Kidney epithelial cell (primary cell): ENCODE results near the gene R3HDM2. TPM values are rescaled to one million over a fixed set of nuclear protein-coding genes. Genes with fewer than 3 reads are reported as not detected.

Source experiments
- DNase-seq: peaks from one replicate; pipeline ENCODE4 v3.0.0-alpha.2; 2010; ENCODE audit warnings: low read depth
- H3K27me3 ChIP-seq: 2 replicates; pipeline ENCODE4 v1.6.0; 2011; ENCODE audit warnings: low read length; ENCODE audit not compliant: control insufficient read depth, insufficient read depth
- H3K36me3 ChIP-seq: 2 replicates; pipeline ENCODE4 v1.5.1; 2011; ENCODE audit warnings: low read length; ENCODE audit not compliant: control insufficient read depth, insufficient read depth
- H3K4me3 ChIP-seq: 2 replicates; pipeline ENCODE4 v1.5.1; 2011; ENCODE audit warnings: low read depth, mild to moderate bottlenecking, control low read depth, low read length
- total RNA-seq: library from RNA; depleted of rRNA; stranded (reverse); fragments of >200 nt; gene quantifications from 2 replicates; pipeline ENCODE4 v1.2.3, GENCODE V29; 2015
- TF ChIP-seq, protein P1 (sequence below): IDR thresholded peaks from 2 replicates; pipeline ENCODE4 v1.5.1; 2011; ENCODE audit warnings: mild to moderate bottlenecking, moderate library complexity, low read length, control low read depth, inconsistent platforms; ENCODE audit not compliant: insufficient read depth, poor library complexity, severe bottlenecking

R3HDM2 gene
- total RNA-seq, 1 donor from 2014 or later = 18.5 TPM

DNA sequence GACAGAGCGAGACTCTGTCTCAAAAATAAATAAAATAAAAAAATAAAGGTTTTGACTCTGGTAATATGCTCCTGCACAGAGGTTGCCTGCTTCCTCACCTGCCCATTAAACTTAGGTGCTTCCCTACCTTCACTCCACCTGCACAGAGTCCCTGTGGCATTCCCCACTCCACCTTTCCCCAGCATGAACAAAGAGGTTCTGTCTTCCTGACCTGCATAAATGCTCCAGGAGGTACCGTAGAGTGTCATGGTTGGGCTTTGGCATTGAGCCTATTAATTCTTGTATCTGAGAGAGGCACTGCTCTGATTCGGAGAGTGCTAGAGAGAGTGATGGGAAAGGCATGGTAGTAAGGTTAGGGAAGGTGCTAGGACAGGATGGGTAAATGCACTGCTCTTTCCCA lies 42.5 kb upstream of the R3HDM2 start:
- peaks cover 68% of the 10 kb centered on the region for H3K27me3 ChIP-seq
- no peaks in the 10 kb centered on the region for H3K36me3 ChIP-seq
- TF ChIP-seq, protein P1, sequence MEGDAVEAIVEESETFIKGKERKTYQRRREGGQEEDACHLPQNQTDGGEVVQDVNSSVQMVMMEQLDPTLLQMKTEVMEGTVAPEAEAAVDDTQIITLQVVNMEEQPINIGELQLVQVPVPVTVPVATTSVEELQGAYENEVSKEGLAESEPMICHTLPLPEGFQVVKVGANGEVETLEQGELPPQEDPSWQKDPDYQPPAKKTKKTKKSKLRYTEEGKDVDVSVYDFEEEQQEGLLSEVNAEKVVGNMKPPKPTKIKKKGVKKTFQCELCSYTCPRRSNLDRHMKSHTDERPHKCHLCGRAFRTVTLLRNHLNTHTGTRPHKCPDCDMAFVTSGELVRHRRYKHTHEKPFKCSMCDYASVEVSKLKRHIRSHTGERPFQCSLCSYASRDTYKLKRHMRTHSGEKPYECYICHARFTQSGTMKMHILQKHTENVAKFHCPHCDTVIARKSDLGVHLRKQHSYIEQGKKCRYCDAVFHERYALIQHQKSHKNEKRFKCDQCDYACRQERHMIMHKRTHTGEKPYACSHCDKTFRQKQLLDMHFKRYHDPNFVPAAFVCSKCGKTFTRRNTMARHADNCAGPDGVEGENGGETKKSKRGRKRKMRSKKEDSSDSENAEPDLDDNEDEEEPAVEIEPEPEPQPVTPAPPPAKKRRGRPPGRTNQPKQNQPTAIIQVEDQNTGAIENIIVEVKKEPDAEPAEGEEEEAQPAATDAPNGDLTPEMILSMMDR = no peak
- H3K4me3 ChIP-seq = no peak overlapping the region
- DNase-seq = no peak

DNA sequence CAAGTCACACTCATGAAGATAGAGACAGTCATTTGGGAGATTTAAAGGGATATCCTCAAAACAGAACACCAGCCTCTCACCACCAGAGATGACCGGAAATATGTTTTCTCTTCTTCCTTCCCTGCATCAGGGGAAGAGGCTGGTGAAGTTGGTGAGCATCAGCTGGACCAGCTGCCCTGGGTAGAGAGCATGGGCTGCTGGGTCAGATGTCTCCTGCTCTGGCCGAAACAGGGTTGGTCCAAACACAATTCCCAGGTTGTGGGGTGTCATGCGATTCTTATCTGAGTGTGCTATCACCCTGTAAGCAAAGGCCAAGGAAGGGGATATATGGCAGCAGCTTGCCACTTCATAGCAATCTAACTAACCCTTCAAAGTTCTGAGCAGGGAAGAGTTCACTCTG lies 41.5 kb upstream of the R3HDM2 start:
- DNase-seq = no peak
- TF ChIP-seq, protein P1 = no peak
- Histone ChIP-seq H3K36me3 (no peaks in the 10 kb centered on the region), H3K27me3 (peaks cover 71% of the 10 kb centered on the region), H3K4me3 (no peak overlapping the region)

DNA sequence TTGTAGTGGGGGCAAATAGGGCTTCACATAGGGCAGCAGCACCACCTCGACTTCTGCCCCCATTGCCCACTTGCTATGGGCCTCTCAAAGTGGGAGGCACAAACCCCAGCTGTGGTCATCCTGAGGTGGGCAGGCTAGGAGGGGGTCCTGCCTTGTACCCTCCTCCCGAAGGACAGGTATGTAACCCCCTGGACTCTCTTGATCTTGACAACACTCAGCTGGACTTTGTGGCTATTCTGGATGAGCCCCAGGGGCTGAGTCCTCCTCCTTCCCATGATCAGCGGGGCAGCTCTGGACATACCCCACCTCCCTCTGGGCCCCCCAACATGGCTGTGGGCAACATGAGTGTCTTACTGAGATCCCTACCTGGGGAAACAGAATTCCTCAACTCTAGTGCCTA lies 40.8 kb upstream of the R3HDM2 start:
- Histone ChIP-seq H3K36me3 (no peaks in the 10 kb centered on the region), H3K4me3 (no peak overlapping the region), H3K27me3 (peaks cover 66% of the 10 kb centered on the region)
- TF ChIP-seq, protein P1 = no peak
- no peak for DNase-seq

DNA sequence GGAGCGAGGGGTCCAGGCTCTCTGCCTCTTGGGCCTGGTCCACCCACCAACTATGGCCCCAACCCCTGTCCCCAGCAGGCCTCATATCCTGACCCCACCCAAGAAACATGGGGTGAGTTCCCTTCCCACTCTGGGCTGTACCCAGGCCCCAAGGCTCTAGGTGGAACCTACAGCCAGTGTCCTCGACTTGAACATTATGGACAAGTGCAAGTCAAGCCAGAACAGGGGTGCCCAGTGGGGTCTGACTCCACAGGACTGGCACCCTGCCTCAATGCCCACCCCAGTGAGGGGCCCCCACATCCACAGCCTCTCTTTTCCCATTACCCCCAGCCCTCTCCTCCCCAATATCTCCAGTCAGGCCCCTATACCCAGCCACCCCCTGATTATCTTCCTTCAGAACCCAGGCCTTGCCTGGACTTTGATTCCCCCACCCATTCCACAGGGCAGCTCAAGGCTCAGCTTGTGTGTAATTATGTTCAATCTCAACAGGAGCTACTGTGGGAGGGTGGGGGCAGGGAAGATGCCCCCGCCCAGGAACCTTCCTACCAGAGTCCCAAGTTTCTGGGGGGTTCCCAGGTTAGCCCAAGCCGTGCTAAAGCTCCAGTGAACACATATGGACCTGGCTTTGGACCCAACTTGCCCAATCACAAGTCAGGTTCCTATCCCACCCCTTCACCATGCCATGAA lies 40.3 kb upstream of the R3HDM2 start:
- peaks cover 61% of the 10 kb centered on the region for H3K27me3 ChIP-seq
- no peak for DNase-seq
- no peaks in the 10 kb centered on the region for H3K36me3 ChIP-seq
- H3K4me3 ChIP-seq = no peak overlapping the region
- TF ChIP-seq, protein P1 = no peak

DNA sequence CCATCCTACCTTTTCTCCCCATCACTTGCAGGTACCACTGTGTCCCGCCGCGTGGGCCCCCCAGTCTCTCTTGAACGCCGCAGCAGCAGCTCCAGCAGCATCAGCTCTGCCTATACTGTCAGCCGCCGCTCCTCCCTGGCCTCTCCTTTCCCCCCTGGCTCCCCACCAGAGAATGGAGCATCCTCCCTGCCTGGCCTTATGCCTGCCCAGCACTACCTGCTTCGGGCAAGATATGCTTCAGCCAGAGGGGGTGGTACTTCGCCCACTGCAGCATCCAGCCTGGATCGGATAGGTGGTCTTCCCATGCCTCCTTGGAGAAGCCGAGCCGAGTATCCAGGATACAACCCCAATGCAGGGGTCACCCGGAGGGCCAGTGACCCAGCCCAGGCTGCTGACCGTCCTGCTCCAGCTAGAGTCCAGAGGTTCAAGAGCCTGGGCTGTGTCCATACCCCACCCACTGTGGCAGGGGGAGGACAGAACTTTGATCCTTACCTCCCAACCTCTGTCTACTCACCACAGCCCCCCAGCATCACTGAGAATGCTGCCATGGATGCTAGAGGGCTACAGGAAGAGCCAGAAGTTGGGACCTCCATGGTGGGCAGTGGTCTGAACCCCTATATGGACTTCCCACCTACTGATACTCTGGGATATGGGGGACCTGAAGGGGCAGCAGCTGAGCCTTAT lies 39.6 kb upstream of the R3HDM2 start:
- Histone ChIP-seq H3K4me3 (no peak overlapping the region), H3K36me3 (no peaks in the 10 kb centered on the region), H3K27me3 (peaks cover 56% of the 10 kb centered on the region)
- DNase-seq = no peak
- TF ChIP-seq, protein P1 = no peak
